Measurements from ENCODE around the gene LPAR3.

The LPAR3 gene

DNA sequence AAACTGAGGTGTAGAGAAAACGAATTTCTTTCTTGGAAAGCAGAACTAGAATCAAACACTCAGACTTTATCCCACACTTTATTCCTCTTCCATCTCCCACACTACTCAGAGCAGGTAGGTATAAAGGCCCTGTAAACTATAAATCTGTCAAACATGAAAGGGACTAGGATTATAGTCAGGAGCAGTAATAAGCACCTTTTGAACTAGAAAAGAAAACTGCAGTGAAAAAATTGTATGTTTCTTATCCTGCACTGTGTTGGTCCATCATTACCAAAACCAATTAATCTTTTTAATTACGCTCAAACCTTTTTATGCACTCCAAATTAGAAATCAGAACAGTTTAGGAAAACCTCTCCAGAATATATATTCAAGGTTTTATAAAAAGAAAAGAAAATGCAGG is 47.6 kb downstream of the LPAR3 start:
- no peak overlapping the region for H3K4me3 ChIP-seq (ENCODE audit: low read length)
- TF ChIP-seq, protein P1, sequence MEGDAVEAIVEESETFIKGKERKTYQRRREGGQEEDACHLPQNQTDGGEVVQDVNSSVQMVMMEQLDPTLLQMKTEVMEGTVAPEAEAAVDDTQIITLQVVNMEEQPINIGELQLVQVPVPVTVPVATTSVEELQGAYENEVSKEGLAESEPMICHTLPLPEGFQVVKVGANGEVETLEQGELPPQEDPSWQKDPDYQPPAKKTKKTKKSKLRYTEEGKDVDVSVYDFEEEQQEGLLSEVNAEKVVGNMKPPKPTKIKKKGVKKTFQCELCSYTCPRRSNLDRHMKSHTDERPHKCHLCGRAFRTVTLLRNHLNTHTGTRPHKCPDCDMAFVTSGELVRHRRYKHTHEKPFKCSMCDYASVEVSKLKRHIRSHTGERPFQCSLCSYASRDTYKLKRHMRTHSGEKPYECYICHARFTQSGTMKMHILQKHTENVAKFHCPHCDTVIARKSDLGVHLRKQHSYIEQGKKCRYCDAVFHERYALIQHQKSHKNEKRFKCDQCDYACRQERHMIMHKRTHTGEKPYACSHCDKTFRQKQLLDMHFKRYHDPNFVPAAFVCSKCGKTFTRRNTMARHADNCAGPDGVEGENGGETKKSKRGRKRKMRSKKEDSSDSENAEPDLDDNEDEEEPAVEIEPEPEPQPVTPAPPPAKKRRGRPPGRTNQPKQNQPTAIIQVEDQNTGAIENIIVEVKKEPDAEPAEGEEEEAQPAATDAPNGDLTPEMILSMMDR (IDR thresholded peaks at IDR 0.05; ENCODE audit: insufficient read depth, low read depth, low read length, missing control alignments) = no peak
- DNase-seq (ENCODE audit: low read depth) = no peak

DNA sequence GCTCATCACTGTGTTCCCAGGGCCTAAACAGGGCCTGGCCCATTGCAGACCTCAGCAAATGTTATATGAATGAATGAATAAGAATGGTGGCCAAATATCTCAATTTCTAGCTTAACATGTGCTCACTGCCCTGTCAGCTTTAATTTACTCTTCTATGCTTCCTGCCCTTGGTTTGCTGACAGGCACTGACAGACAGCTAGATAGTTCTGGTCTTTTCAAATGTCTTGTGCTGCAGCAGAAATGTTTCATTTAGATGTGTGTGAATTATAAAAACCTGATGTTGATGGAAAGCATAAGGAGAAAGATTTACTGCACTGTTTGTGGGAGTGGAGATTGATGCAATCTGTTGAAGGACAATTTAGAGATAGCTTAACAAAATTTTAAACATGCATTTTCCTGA is 48.9 kb downstream of the LPAR3 start:
- DNase-seq (ENCODE audit: low read depth) = no peak
- TF ChIP-seq, protein P1 (IDR thresholded peaks at IDR 0.05; ENCODE audit: insufficient read depth, low read depth, low read length, missing control alignments) = no peak
- H3K4me3 ChIP-seq (ENCODE audit: low read length) = no peak overlapping the region

DNA sequence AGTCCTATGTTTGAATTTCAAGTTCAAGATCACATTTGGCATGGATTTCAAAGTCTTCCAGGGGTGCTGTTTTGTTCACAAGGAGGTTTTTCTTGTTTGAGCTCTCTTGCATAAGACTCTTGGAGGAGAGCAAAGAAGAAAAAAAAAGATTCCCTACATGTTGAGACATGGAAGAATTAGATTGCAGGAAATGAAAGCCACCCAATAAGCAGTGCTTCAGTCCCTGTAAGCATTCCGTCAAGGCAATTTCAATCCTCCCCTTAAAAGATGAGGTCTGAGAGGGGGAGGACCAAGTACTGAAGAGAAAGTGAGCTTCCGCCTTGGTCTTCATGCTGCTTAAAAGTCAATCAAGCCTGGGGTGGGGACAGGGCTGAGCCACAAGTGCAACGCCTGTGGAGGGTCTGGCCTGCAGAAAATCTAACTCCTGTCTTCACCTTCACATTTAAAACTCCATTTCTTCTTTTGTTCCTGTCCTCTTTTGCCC is 50.2 kb downstream of the LPAR3 start:
- TF ChIP-seq, protein P1 (IDR thresholded peaks at IDR 0.05; ENCODE audit: insufficient read depth, low read depth, low read length, missing control alignments) = no peak
- peak; percentile 95 for DNase-seq (ENCODE audit: low read depth)
- H3K4me3 ChIP-seq (ENCODE audit: low read length) = no peak overlapping the region

DNA sequence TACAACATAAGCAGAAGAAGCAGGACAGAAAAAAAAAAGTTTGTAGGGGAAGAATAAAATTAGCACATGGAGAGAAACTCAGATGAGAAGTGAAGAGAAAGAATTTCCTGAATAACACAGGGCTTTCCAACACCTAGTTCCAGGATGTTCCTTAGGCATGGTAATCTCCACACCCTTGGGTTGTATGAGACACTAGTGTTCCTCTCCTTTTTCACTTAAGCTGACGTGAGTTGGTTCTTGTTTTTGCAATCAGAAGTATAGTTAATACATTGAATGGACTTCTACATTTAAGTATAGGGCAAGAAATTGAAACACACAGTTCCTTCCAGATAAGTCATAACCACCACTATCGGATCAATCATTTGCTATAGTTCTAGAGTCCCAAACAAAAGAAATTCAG is 51.0 kb downstream of the LPAR3 start:
- no peak overlapping the region for H3K4me3 ChIP-seq (ENCODE audit: low read length)
- peak; percentile 55 for DNase-seq (ENCODE audit: low read depth)
- TF ChIP-seq, protein P1 (IDR thresholded peaks at IDR 0.05; ENCODE audit: insufficient read depth, low read depth, low read length, missing control alignments) = no peak

DNA sequence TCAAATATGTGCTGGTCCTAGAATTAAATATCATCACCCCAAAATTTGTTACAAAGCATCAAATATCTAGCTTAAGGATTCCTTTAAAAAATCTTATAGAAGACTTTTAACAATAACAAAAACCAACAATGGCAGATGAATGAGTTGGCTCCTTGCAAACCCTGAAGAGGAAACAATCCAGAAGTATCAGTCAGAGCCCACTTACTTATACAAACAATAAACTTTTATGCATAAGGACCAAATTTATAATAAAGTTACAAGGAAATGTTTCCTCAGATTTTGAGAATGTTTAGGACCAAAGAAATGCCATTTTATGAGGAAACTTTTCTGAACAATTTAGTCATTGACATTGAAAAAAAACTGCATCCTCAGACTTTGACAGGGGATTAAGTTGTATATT is 52.7 kb downstream of the LPAR3 start:
- TF ChIP-seq, protein P1 (IDR thresholded peaks at IDR 0.05; ENCODE audit: insufficient read depth, low read depth, low read length, missing control alignments) = no peak
- no peak for DNase-seq (ENCODE audit: low read depth)
- no peak overlapping the region for H3K4me3 ChIP-seq (ENCODE audit: low read length)

DNA sequence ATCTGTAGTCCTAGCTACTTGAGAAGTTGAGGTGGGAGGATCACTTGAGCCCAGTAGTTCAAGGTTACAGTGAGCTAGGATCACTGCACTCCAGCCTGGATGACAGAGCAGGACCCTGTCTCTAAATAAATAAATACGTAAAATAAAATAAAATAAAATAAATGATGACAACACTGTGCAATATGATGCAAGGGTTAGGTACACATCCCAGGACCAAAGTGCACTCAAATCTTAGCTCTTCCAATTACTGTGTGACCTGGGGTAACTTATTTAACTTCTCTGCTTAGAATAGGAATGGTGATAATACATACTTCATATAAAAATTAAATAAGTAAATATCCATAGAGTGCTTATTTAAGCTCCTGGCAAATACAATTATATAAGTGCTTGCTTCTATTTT is 53.5 kb downstream of the LPAR3 start:
- no peak for DNase-seq (ENCODE audit: low read depth)
- no peak overlapping the region for H3K4me3 ChIP-seq (ENCODE audit: low read length)
- TF ChIP-seq, protein P1 (IDR thresholded peaks at IDR 0.05; ENCODE audit: insufficient read depth, low read depth, low read length, missing control alignments) = no peak

DNA sequence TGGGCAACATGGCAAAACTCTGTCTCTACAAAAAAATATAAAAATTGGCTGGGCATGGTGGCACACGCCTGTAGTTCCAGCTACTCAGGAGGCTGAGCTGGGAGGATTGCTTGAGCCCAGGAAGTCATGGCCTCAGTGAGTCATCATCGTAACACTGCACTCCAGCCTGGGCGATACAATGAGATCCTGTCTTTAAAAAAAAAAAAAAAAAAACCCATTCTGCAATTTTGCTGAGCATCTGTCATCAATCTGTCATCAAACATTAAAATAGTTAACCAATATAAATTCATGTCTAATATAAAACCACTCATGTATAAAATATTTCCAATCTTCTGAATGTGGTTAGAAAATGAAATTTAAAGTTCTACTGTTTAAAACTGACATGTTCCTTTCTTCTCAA is 56.9 kb downstream of the LPAR3 start:
- TF ChIP-seq, protein P1 (IDR thresholded peaks at IDR 0.05; ENCODE audit: insufficient read depth, low read depth, low read length, missing control alignments) = no peak
- H3K4me3 ChIP-seq (ENCODE audit: low read length) = no peak overlapping the region
- DNase-seq (ENCODE audit: low read depth) = peak; percentile 90
